HepG2 (cell line): Measurements from ENCODE around the gene STPG2. TPM values are rescaled to one million over a fixed set of nuclear protein-coding genes. Genes with fewer than 3 reads are reported as not detected.

ENCODE experiments used
- ATAC-seq: fragments of 200-7000 bp; cut with Tn5 transposase; 3 replicates; pipeline ENCODE4 v1.9.1; 2020; ENCODE audit warnings: mild to moderate bottlenecking, moderate library complexity
- BruUV-seq: library from RNA; stranded (reverse); fragments of 400-500 nt; replicated peaks from 2 replicates; lab custom pipeline; 2021; lab: Mats Ljungman, UMichigan
- CTCF ChIA-PET: fragments of 300-600 bp; formaldehyde crosslinking; extraction: SDS; loops from one replicate; lab custom pipeline; 2021; ENCODE audit warnings: low total read pairs, inconsistent platforms, low intra/inter-chr PET ratio; lab: Yijun Ruan, JAX
- POLR2A ChIA-PET: fragments of 350-600 bp; sonication (Branson Sonifier 250); formaldehyde crosslinking; loops from one replicate; lab custom pipeline; 2020; ENCODE audit warnings: antibody characterized with exemption, inconsistent platforms; lab: Yijun Ruan, JAX
- DNase-seq: peaks from one replicate; pipeline ENCODE4 v3.0.0-alpha.2; 2015; ENCODE audit warnings: low spot score
- FAIRE-seq: peaks from 3 replicates; lab custom pipeline; 2011; peaks lifted over from hg19 to GRCh38; lab: Jason Lieb, UNC
- H2AFZ ChIP-seq: one replicate; pipeline ENCODE4 v1.6.1; 2011; ENCODE audit warnings: low read length, inconsistent platforms
- H3K27ac ChIP-seq: fragments of 300-600 bp; 3 replicates; pipeline ENCODE4 v1.8.0; 2011; ENCODE audit warnings: mixed run types, mild to moderate bottlenecking, mixed read lengths, low read length, inconsistent platforms; ENCODE audit not compliant: insufficient read depth; ENCODE audit errors: extremely low read length
- H3K27me3 ChIP-seq, 2 experiments: fragments of 200-600 bp in 1 of 2; 2 replicates in 1 of 2; 3 replicates in 1 of 2; pipeline versions ENCODE4 v1.6.0 to v1.8.0; 2011; ENCODE audit warnings: low read length in 2 of 2, mild to moderate bottlenecking in 2 of 2, moderate library complexity in 2 of 2, inconsistent platforms in 1 of 2; ENCODE audit not compliant: insufficient read depth in 2 of 2, control insufficient read depth in 1 of 2
- H3K36me3 ChIP-seq, 2 experiments: fragments of 200-600 bp in 1 of 2; replicated peaks in 1 of 2; 2 replicates in 1 of 2; 3 replicates in 1 of 2; pipeline versions ENCODE4 v1.5.1 to v1.8.0; 2011; ENCODE audit warnings: low read length in 2 of 2, inconsistent platforms in 1 of 2; ENCODE audit not compliant: insufficient read depth in 2 of 2, control insufficient read depth in 1 of 2
- H3K4me1 ChIP-seq: 2 replicates; pipeline ENCODE4 v1.5.1; 2012; ENCODE audit warnings: low read length, inconsistent platforms; ENCODE audit not compliant: insufficient read depth
- H3K4me2 ChIP-seq: 2 replicates; pipeline ENCODE4 v1.6.0; 2011; ENCODE audit warnings: low read depth, low read length, inconsistent platforms
- H3K4me3 ChIP-seq, 3 experiments: fragments of 200-600 bp in 1 of 3; sonication (generic), shearing (Covaris generic) in 1 of 3; replicated peaks in 1 of 3; 2 replicates each; pipeline ENCODE4 v1.5.1; 2011 to 2016; ENCODE audit warnings: low read length in 3 of 3, inconsistent platforms in 2 of 3, low read depth in 2 of 3, mild to moderate bottlenecking in 2 of 3, control low read depth in 1 of 3, mixed read lengths in 1 of 3; ENCODE audit not compliant: insufficient read depth in 1 of 3
- H3K79me2 ChIP-seq: one replicate; pipeline ENCODE4 v1.6.1; 2011; ENCODE audit warnings: low read length, inconsistent platforms; ENCODE audit not compliant: insufficient read depth
- H3K9ac ChIP-seq: 2 replicates; pipeline ENCODE4 v1.6.0; 2011; ENCODE audit warnings: mild to moderate bottlenecking, low read depth, low read length, inconsistent platforms; ENCODE audit not compliant: insufficient read depth
- H3K9me3 ChIP-seq: 2 replicates; pipeline ENCODE4 v1.5.1; 2012; ENCODE audit warnings: mild to moderate bottlenecking, low read length
- H4K20me1 ChIP-seq: 2 replicates; pipeline ENCODE4 v1.6.0; 2011; ENCODE audit warnings: inconsistent platforms, mild to moderate bottlenecking, low read length, moderate library complexity; ENCODE audit not compliant: insufficient read depth
- HOXA3 ChIP-seq: sonication (generic); formaldehyde crosslinking; IDR thresholded peaks from 2 replicates; pipeline ENCODE4 v1.5.0; 2020; ENCODE audit warnings: missing genetic modification reagents
- MAFF ChIP-seq: IDR thresholded peaks from 2 replicates; pipeline ENCODE4 v1.6.1; 2011; ENCODE audit warnings: low read depth, low read length, improper control_type of control experiment
- NONO ChIP-seq, 2 experiments: fragments of 450-650 bp in 1 of 2; sonication (generic) in 1 of 2; formaldehyde crosslinking in 1 of 2; IDR thresholded peaks in 1 of 2; conservative IDR thresholded peaks in 1 of 2; 2 replicates each; pipeline versions ENCODE4 v1.6.1 to v1.8.0; 2017 to 2022; ENCODE audit warnings: mild to moderate bottlenecking in 1 of 2, missing genetic modification reagents in 1 of 2, moderate library complexity in 1 of 2
- POLR2G ChIP-seq: fragments of 200-400 bp; formaldehyde crosslinking; IDR thresholded peaks from 2 replicates; pipeline ENCODE4 v1.6.1; 2018; ENCODE audit warnings: mild to moderate bottlenecking, low read depth, low read length, moderate library complexity
- SRF ChIP-seq: IDR thresholded peaks from 2 replicates; pipeline ENCODE4 v1.6.1; 2011; ENCODE audit warnings: mild to moderate bottlenecking, low read depth, low read length, moderate library complexity
- ZNF460 ChIP-seq: sonication (generic); formaldehyde crosslinking; IDR thresholded peaks from 2 replicates; pipeline ENCODE4 v1.5.1; 2020; ENCODE audit warnings: missing genetic modification reagents, mild to moderate bottlenecking, borderline replicate concordance
- ZNF614 ChIP-seq: IDR thresholded peaks from 2 replicates; pipeline ENCODE4 v1.6.1; 2018; ENCODE audit warnings: missing biosample characterization, missing genetic modification reagents, inconsistent platforms, borderline replicate concordance
- ZNF747 ChIP-seq: sonication (generic); formaldehyde crosslinking; IDR thresholded peaks from 2 replicates; pipeline ENCODE4 v1.8.1; 2023; ENCODE audit warnings: missing genetic modification reagents, mild to moderate bottlenecking, borderline replicate concordance
- WGBS: methylation state at CpG from one replicate; pipeline ENCODE4 v1.1.6; 2017; ENCODE audit warnings: low lambda C conversion rate; 5-methylcytosine and 5-hydroxymethylcytosine counted together
- in situ Hi-C: cut with HindIII; loops from 2 replicates; pipeline ENCODE4 v1.10.0; 2017; ENCODE audit warnings: low pct_unique_long_range_greater_than_20kb; ENCODE audit not compliant: extremely low pct_ligation_motif_present
- intact Hi-C: fragments of 100-400 bp; cut with micrococcal nuclease; formaldehyde crosslinking; loops from one replicate; pipeline ENCODE4 v1.10.0; 2022; ENCODE audit not compliant: unreplicated experiment
- polyA plus RNA-seq, 8 experiments: library from polyadenylated mRNA; depleted of rRNA in 3 of 8; stranded (reverse) in 7 of 8; unstranded in 1 of 8; fragments of >200 nt; fragmentation: Illumina TruSeq in 4 of 8; extraction: Trizol in 4 of 8; gene quantifications; 2 replicates each; pipeline versions ENCODE4 v1.2.1 to v1.2.3, GENCODE V29; 2011 to 2016; ENCODE audit warnings: low read depth in 4 of 8, missing spikeins in 1 of 8, mixed read lengths in 1 of 8; ENCODE audit not compliant: insufficient read depth in 1 of 8
- total RNA-seq, 5 experiments: library from RNA; depleted of rRNA; stranded (reverse); fragments of >200 nt; fragmentation: Illumina TruSeq; extraction: Trizol; gene quantifications; 2 replicates each; pipeline ENCODE4 v1.2.3, GENCODE V29; 2016; ENCODE audit warnings: low read depth in 1 of 5
- TF ChIP-seq, protein P1 (sequence below): sonication (generic); formaldehyde crosslinking; IDR thresholded peaks from 2 replicates; pipeline ENCODE4 v1.8.1; 2023; ENCODE audit warnings: mild to moderate bottlenecking, missing genetic modification reagents
- TF ChIP-seq, protein P2 (sequence below): IDR thresholded peaks from 2 replicates; pipeline ENCODE4 v1.6.1; 2016; ENCODE audit warnings: low read depth
- TF ChIP-seq, protein P3 (sequence below): sonication (generic); formaldehyde crosslinking; IDR thresholded peaks from 2 replicates; pipeline ENCODE4 v1.5.0; 2020; ENCODE audit warnings: mild to moderate bottlenecking, low read depth, missing genetic modification reagents, borderline replicate concordance

The STPG2 gene
- total and polyA plus RNA-seq, 2 of the 13 experiments (the other 11 are each of a cell fraction or from before 2014, with no cell fraction given) = 0.07 TPM; not detected in 1

DNA sequence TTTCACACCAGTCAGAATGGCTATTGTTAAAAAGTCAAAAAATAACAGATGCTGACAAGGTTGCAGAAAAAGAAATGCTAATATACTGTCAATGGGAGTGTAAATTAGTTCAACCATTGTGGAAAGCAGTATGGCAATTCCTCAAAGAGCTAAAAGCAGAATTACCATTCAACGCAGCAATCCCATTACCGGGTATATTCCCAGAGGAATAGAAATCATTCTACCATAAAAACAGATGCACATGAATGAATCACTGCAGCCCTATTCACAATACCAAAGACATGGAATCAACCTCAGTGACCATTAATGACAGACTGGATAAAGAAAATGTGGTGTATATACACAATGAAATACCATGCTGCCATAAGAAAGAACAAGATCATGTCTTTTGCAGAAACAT lies 243.0 kb downstream of the STPG2 start:
- BruUV-seq = no TSS peak

DNA sequence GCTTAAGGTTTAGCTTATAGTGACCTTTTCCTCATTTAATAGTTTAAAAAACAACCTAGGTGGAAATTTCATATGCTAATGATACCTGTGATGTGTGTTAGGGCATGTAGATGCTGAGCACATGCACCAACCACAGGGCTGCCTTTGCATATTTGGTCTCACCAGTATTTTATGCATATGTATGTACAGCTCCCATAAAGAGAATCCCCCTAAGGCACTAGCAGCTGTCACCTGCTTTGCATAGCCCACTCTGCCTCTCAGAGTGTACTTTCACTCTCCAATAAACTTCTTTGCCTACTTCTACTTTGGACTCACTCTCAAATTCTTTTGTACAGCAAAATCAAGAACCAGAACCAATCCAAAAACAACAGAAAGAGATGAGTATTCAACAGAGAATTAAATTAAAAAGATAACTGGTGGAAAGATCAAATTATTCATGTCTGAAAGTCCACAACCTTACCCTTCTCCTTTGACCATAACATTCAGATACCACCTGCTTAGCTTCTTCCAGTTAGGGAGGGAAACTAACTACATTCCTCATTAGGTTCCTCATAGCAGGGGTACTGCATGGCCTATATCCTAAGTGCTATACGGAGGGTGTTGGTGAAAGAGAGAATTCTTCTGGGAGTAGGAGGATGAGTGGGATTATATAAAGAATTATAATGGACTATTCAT lies 250.5 kb downstream of the STPG2 start:
- BruUV-seq = no TSS peak
- H3K27ac ChIP-seq = no peak overlapping the region
- in situ Hi-C loops (no loop called here), intact Hi-C loops (no loop called here)
- peaks cover 3% of the 10 kb centered on the region; the same call in 1 of the 2 replicates for H3K9me3 ChIP-seq
- no peaks in the 10 kb centered on the region for H3K4me1 ChIP-seq
- H3K4me2 ChIP-seq = no peak overlapping the region
- no peaks in the 10 kb centered on the region for H3K27me3 ChIP-seq
- H4K20me1 ChIP-seq = no peaks in the 10 kb centered on the region
- ATAC-seq (no peak), DNase-seq (no peak)
- 8% methylated on average over 1 of the region's 1 CpG for WGBS
- CTCF ChIA-PET = no interaction called here
- no peak overlapping the region for H3K9ac ChIP-seq
- no peak overlapping the region for H2AFZ ChIP-seq
- TF ChIP-seq NONO (IDR thresholded peaks at IDR 0.05) (no peak), NONO (CRISPR knock-in tag; conservative IDR thresholded peaks at IDR 0.05) (no peak), ZNF747 (CRISPR knock-in tag) (no peak), POLR2G (no peak), ZNF614 (CRISPR knock-in tag) (no peak)
- TF ChIP-seq, protein P1, sequence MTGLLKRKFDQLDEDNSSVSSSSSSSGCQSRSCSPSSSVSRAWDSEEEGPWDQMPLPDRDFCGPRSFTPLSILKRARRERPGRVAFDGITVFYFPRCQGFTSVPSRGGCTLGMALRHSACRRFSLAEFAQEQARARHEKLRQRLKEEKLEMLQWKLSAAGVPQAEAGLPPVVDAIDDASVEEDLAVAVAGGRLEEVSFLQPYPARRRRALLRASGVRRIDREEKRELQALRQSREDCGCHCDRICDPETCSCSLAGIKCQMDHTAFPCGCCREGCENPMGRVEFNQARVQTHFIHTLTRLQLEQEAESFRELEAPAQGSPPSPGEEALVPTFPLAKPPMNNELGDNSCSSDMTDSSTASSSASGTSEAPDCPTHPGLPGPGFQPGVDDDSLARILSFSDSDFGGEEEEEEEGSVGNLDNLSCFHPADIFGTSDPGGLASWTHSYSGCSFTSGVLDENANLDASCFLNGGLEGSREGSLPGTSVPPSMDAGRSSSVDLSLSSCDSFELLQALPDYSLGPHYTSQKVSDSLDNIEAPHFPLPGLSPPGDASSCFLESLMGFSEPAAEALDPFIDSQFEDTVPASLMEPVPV (CRISPR knock-in tag) = no peak
- TF ChIP-seq, protein P2, sequence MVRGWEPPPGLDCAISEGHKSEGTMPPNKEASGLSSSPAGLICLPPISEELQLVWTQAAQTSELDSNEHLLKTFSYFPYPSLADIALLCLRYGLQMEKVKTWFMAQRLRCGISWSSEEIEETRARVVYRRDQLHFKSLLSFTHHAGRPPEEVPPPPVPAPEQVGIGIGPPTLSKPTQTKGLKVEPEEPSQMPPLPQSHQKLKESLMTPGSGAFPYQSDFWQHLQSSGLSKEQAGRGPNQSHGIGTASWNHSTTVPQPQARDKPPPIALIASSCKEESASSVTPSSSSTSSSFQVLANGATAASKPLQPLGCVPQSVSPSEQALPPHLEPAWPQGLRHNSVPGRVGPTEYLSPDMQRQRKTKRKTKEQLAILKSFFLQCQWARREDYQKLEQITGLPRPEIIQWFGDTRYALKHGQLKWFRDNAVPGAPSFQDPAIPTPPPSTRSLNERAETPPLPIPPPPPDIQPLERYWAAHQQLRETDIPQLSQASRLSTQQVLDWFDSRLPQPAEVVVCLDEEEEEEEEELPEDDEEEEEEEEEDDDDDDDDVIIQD = no peak
- TF ChIP-seq, all 625 proteins: peak for 0
- H3K4me3 ChIP-seq = no peak overlapping the region
- FAIRE-seq = no peak
- POLR2A ChIA-PET = no interaction called here
- H3K79me2 ChIP-seq = no peaks in the 10 kb centered on the region
- H3K36me3 ChIP-seq = no peaks in the 10 kb centered on the region

More for the DNA sequence above, 243.0 kb downstream of the STPG2 start:
- no peak for ATAC-seq
- Histone ChIP-seq H3K4me1 (no peaks in the 10 kb centered on the region), H3K9ac (no peak overlapping the region), H3K4me2 (no peak overlapping the region), H3K9me3 (peaks cover 22% of the 10 kb centered on the region), H4K20me1 (no peaks in the 10 kb centered on the region), H3K79me2 (no peaks in the 10 kb centered on the region), H3K4me3 (no peak overlapping the region), H2AFZ (no peak overlapping the region), H3K27ac (no peak overlapping the region), H3K36me3 (no peaks in the 10 kb centered on the region), H3K27me3 (no peaks in the 10 kb centered on the region)
- no peak for FAIRE-seq
- DNase-seq = no peak
- in situ Hi-C loops = no loop called here
- 45% methylated on average over 2 of the region's 2 CpGs for WGBS
- CTCF ChIA-PET = no interaction called here
- intact Hi-C loops = no loop called here
- POLR2A ChIA-PET = no interaction called here
- TF ChIP-seq ZNF460 = no peak
- TF ChIP-seq HOXA3 (CRISPR knock-in tag) = no peak
- no peak for TF ChIP-seq SRF
- TF ChIP-seq, protein P3, sequence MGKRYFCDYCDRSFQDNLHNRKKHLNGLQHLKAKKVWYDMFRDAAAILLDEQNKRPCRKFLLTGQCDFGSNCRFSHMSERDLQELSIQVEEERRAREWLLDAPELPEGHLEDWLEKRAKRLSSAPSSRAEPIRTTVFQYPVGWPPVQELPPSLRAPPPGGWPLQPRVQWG (CRISPR knock-in tag) = no peak
- TF ChIP-seq MAFF = no peak
